GM13976 (cell line): ENCODE measurements around the gene SLC35E1.

Experiments
- DNase-seq: peaks from one replicate; pipeline ENCODE4 v3.0.0; 2012; ENCODE audit warnings: low spot score
- CTCF ChIP-seq: IDR thresholded peaks from 2 replicates; pipeline ENCODE4 v1.5.1; 2012; ENCODE audit warnings: borderline replicate concordance, mild to moderate bottlenecking; ENCODE audit not compliant: insufficient read depth; ENCODE audit errors: extremely low read depth, missing control alignments, control extremely low read depth
- in situ Hi-C: fragments of 300-500 bp; cut with MboI; formaldehyde crosslinking; loops from one replicate; pipeline ENCODE4 v1.12.0; 2022; ENCODE audit warnings: low sequenced_read_pairs, mixed read lengths, inconsistent platforms; ENCODE audit not compliant: unreplicated experiment

SLC35E1 gene

DNA sequence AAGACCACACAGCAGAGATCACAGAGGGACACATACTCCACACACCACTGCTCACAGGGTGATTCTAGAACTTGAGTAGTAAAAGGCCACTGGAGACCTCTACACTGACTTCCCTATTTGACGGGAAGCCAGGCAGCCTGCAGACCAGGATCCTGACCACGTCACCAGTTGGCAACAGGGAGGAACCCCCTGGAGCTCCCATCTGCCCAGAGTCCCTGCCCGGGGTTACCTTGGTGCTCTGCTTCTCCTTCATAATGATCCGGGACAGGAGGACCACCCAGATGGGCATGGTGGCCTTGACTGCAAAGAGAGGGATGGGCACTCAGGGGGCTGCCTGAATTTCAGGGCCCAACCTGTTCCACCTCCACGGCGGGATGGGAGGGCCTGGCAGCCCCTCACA is 932 bp downstream of the SLC35E1 start:
- no peak for TF ChIP-seq CTCF
- in situ Hi-C loops = no loop called here
- no peak for DNase-seq

GRCh38 chr19:16569609-16570320 is 2.5 kb downstream of the SLC35E1 start:
- TF ChIP-seq CTCF = no peak
- in situ Hi-C loops = no loop called here
- DNase-seq = no peak

GRCh38 chr19:16566702-16567101 is 5.5 kb downstream of the SLC35E1 start:
- no peak for TF ChIP-seq CTCF
- in situ Hi-C loops = no loop called here

DNA sequence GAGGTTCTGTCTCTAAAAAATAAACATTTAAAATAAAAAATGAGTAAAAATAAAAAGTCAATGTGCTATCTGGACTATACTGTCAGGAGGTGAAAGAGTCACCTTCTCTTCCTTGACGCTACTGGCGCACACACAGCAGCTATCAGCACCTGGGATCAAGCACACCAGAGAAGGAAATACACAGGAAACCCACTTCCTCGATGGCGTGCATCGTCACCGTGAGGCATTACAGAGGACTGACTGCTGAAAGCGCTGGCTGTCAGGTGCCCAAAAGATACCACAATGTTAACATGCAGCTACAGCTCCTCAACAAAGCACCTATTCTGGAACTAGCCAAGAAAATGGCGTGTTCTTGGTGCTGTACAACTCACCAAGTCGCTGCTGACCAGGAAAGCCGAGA is 6.1 kb downstream of the SLC35E1 start:
- no peak for DNase-seq

More at GRCh38 chr19:16566702-16567101, 5.5 kb downstream of the SLC35E1 start:
- no peak for DNase-seq

GRCh38 chr19:16564842-16565241 is 7.4 kb downstream of the SLC35E1 start:
- no peak for DNase-seq
- no peak for TF ChIP-seq CTCF
- in situ Hi-C loops = no loop called here

More for the DNA sequence above, 6.1 kb downstream of the SLC35E1 start:
- TF ChIP-seq CTCF = no peak
- in situ Hi-C loops = no loop called here

- DNase-seq = no peak
- in situ Hi-C loops = no loop called here
Measured at GRCh38 chr19:16562608-16563025, 9.6 kb downstream of the SLC35E1 start.

More at GRCh38 chr19:16562608-16563025, 9.6 kb downstream of the SLC35E1 start:
- TF ChIP-seq CTCF = no peak
